WTC11 (cell line): Measurements from ENCODE around the gene PKP4.

Source experiments
- CREM ChIP-seq: sonication (generic); formaldehyde crosslinking; IDR thresholded peaks from 2 replicates; pipeline ENCODE4 v1.8.1; 2022; ENCODE audit warnings: mild to moderate bottlenecking, missing genetic modification reagents, moderate library complexity
- TF ChIP-seq, protein P1 (sequence below): sonication (generic); formaldehyde crosslinking; IDR thresholded peaks from 2 replicates; pipeline ENCODE4 v1.8.1; 2022; ENCODE audit warnings: low read depth, missing genetic modification reagents, borderline replicate concordance
- TF ChIP-seq, protein P2 (sequence below): sonication (generic); formaldehyde crosslinking; IDR thresholded peaks from 2 replicates; pipeline ENCODE4 v1.8.1; 2022; ENCODE audit warnings: mild to moderate bottlenecking, moderate library complexity, missing genetic modification reagents

DNA sequence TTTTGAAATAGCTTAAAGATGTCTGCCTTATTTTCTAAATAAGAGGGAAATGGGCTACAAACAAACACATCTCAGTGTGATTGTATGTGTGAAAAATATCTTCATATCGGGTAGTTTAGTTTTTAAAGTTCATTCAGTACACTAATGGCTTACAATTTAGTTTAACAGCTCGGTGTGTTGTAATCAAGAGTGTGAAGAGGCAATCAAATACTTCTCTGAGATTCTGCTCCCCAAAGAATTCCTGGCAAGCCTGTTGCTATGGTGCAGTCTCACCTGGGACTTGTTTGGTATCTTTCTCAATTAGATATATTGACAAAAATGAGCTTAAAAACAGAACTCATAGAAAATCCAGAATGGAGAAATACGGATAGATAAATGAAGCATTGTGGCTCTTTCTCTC, 99.4 kb downstream of the PKP4 start:
- TF ChIP-seq, protein P1, sequence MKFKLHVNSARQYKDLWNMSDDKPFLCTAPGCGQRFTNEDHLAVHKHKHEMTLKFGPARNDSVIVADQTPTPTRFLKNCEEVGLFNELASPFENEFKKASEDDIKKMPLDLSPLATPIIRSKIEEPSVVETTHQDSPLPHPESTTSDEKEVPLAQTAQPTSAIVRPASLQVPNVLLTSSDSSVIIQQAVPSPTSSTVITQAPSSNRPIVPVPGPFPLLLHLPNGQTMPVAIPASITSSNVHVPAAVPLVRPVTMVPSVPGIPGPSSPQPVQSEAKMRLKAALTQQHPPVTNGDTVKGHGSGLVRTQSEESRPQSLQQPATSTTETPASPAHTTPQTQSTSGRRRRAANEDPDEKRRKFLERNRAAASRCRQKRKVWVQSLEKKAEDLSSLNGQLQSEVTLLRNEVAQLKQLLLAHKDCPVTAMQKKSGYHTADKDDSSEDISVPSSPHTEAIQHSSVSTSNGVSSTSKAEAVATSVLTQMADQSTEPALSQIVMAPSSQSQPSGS (CRISPR knock-in tag), result no peak
- TF ChIP-seq, protein P2, sequence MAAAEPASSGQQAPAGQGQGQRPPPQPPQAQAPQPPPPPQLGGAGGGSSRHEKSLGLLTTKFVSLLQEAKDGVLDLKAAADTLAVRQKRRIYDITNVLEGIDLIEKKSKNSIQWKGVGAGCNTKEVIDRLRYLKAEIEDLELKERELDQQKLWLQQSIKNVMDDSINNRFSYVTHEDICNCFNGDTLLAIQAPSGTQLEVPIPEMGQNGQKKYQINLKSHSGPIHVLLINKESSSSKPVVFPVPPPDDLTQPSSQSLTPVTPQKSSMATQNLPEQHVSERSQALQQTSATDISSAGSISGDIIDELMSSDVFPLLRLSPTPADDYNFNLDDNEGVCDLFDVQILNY (CRISPR knock-in tag), result no peak
- TF ChIP-seq CREM (CRISPR knock-in tag), result no peak
